Fibroblast of the conjunctiva (primary cell): Measurements from ENCODE around the gene PRRT1B.

Experiments used
- DNase-seq: peaks from one replicate; pipeline ENCODE4 v3.0.0-alpha.2; 2010; ENCODE audit warnings: low read depth

PRRT1B gene

GRCh38 chr9:131596430-131596743 lies 51.1 kb downstream of the PRRT1B start:
- no peak for DNase-seq

DNA sequence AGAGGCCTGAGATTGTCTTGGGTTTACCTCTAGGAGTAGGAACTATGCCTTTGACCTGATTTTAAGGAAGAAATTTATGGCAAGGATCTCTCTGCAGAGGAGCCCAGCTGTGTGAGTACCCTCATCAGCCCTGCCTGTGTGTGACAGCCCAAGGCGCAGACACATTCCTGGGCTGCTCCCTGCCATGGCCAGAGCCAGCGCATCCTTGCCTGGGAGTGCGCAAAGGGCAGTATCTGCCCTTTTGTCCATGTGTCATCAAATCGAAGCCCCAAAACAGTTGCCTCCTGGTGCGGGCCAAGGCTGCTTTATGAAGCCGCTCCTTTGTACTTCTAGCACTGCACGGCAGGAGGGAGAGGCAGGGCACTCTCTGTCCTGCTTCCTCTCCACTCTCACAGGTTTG lies 51.9 kb downstream of the PRRT1B start:
- no peak for DNase-seq

- DNase-seq, result no peak
Observed at GRCh38 chr9:131598121-131598520, 52.8 kb downstream of the PRRT1B start.

DNA sequence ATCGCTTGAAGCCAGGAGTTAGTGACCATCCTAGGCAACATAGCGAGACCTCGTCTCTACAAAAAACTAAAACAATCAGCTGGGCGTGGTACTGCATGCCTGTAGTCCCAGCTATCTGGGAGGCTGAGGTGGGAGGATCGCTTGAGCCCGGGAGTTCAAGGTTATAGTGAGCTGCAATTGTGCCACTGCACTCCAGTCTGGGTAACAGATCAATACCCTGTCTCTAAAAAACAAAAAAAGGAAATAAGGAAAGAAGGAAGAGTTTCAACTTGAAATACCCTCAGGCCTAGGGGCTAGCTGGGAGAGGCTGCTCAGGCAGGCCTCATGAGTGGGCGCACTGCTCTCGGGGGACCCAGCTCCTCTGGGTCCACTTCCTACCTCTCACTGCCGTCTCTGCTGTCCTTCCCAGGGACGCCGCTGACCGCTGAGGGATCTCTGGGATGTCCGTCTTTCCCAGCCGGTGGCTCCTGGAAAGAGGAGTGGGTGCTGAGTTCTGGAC lies 56.4 kb downstream of the PRRT1B start:
- no peak for DNase-seq

DNA sequence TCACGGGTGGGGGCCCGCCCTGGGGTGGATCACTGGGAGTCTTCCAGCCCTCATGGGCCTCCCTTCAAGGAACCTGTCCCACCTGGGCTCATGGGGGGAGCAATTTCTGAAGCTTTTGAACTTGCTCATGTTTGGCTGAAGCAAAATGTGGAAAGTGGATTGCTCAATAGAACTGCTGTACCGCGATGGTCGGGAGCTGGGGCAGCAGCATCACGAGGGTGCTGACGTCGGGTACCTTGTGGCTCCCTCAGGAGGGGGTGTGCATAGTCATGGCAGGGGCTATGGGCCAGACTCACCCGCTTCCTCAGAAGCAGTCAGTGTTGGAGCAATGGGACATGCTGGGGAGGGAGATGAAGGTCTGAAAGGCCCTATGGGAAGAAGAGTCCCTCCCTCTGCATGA lies 57.9 kb downstream of the PRRT1B start:
- no peak for DNase-seq

DNA sequence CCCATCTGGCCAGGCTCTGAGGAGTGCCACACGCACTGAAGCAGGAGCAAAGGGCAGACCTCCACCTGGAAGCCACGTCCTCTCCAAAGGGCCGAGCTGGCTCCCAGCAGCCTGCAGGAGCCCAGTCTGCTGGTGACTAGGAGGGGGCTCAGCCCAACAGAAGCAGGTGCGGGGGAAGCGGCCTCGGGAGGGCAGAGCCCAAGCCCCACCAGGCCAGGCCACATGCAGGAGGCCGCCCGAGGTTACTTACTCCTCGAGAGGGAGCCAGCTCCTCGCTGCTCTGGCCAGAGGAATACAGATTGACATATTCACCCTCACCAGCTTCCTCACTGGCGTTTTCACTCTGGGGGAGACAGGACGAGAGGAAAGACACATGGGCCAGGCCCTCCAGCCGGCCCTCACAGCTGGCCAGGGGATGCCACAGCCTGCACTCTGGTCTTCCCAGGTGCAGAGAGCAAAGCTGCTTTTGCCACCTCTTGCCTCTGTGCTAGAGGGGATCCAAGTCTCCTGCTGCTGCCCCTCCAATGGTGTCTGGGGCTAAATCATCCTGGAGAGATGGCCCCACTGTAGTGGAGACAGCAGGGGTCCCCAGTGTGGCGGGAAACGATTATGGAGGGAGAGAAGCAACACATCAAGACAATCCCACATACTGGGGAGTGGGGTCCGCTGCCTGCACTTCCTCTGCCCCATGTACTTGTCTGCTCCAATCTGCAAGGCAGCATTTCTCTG lies 58.6 kb downstream of the PRRT1B start:
- no peak for DNase-seq

GRCh38 chr9:131605770-131606590 lies 60.7 kb downstream of the PRRT1B start:
- DNase-seq, result no peak

DNA sequence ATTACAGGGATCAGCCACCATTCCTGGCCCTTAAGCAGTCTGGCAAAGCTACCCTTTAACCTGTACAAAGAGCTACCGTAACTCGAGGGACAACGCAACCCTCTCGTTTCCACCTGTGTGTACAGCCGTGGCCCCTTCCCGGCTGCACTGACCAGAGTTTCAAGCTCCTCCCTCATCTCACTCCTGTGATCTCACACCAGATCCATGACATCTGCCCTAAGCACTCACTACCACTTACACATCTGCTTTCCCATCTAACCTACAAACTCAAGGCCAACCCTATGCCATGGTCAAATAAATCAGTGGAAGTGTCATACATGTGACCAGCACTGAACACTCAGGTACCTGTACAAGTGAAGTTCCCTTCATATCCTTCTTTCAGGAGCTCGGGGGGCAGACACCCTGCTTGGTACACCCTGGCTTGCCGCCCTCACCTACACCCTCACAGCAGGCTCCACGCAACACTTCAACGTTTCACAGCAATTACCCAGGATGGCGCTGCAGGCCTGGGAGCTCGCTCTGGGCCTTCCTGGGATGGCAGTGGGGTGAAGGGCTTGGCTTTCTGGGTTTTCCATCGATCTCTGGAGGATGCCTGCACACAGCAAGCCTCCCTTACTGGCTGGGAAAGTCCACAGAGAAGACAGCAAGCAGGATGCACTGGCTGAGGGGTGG lies 61.7 kb downstream of the PRRT1B start:
- DNase-seq, result no peak

DNA sequence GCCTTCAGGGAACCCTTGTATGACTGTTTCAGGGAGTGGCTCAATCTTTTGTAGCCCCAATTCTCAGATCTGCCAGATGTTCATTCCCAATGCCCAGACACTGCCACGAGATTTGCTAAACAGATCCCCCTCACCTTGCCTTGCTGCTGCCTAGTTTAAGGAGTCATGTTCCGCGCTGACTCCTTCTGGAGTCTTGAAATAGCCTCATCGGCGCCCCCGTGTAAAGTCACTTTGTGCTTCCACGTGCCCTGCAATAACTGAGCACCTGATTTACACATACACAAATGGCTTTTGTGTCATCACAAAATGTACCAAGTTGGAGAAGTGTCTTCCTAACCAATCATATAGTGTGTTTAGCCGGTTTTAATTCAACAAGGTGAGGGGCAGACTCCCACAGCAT lies 62.3 kb downstream of the PRRT1B start:
- DNase-seq, result no peak

DNA sequence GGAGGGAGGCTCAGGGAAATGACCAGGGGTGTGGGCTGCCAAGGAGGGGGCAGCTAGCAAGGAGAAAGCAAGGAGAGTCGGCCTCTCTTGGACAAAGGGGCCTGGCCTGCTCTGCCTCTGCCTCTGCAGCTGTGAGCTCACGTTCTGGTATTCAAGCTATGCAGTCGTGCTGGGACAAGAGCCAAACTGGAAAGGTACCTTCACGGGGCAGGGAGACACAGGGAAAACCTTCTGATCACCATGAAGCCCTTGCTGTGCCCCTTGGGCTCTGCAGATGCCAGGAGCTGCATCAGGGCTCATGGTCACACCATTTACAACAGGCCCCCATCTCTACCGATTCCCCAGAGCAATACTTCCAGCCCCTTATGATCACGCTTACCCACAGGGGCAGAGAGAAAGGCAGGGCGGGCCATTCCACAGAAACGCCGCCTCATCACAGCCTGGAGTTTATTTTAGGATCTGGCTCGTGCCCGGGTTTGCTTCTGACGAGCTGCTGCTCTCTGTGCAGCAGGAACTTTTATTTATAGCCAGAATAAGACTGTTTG lies 63.2 kb downstream of the PRRT1B start:
- peak; percentile 59 for DNase-seq
